AG09309 (cell line): ENCODE data around the gene ATP5F1E.
"Not testable (repeated sequence)": the region's sequence is repeated elsewhere in the genome, so short reads cannot be mapped to it uniquely, and the experiment has no call there.

Source experiments
- DNase-seq: peaks from one replicate; pipeline ENCODE4 v3.0.0-alpha.2; 2010; ENCODE audit warnings: low read depth
- H3K4me3 ChIP-seq: 2 replicates; pipeline ENCODE4 v1.5.1; 2011; ENCODE audit warnings: mild to moderate bottlenecking, low read depth, low read length, moderate library complexity; ENCODE audit not compliant: control insufficient read depth
- CTCF ChIP-seq: IDR thresholded peaks from 2 replicates; pipeline ENCODE4 v1.5.1; 2011; ENCODE audit warnings: mild to moderate bottlenecking, low read depth, low read length, inconsistent platforms; ENCODE audit not compliant: insufficient read depth, control insufficient read depth; ENCODE audit errors: missing control alignments

Gene ATP5F1E

GRCh38 chr20:58987790-58988564 is 44.2 kb downstream of the ATP5F1E start:
- no peak for TF ChIP-seq CTCF

GRCh38 chr20:58986968-58987517 is 45.1 kb downstream of the ATP5F1E start:
- no peak overlapping the region for H3K4me3 ChIP-seq
- TF ChIP-seq CTCF = no peak
- no peak for DNase-seq

More at GRCh38 chr20:58987790-58988564, 44.2 kb downstream of the ATP5F1E start:
- no peak overlapping the region for H3K4me3 ChIP-seq
- no peak for DNase-seq

GRCh38 chr20:58986286-58986967 is 45.7 kb downstream of the ATP5F1E start:
- no peak for DNase-seq
- TF ChIP-seq CTCF = no peak
- no peak overlapping the region for H3K4me3 ChIP-seq

- TF ChIP-seq CTCF = no peak
These were observed 46.5 kb downstream of the ATP5F1E start for GRCh38 chr20:58985656-58986055.

GRCh38 chr20:58984691-58985090 is 47.4 kb downstream of the ATP5F1E start:
- no peak for DNase-seq
- no peak for TF ChIP-seq CTCF
- H3K4me3 ChIP-seq = no peak overlapping the region

More at GRCh38 chr20:58985656-58986055, 46.5 kb downstream of the ATP5F1E start:
- no peak for DNase-seq
- H3K4me3 ChIP-seq = no peak overlapping the region

- not testable (repeated sequence) for H3K4me3 ChIP-seq, DNase-seq
These were observed 49.0 kb downstream of the ATP5F1E start for GRCh38 chr20:58983115-58983468.
